Glomerular endothelial cell (primary cell): Measurements from ENCODE around the gene RNF157. TPM values are rescaled to one million over a fixed set of nuclear protein-coding genes. Genes with fewer than 3 reads are reported as not detected.

Experiments used
- DNase-seq: peaks from one replicate; pipeline ENCODE4 v3.0.0-alpha.2; 2011; ENCODE audit warnings: low read depth, low spot score; ENCODE audit errors: extremely low read depth
- total RNA-seq: library from RNA; depleted of rRNA; stranded (reverse); fragments of >200 nt; gene quantifications from 2 replicates; pipeline ENCODE4 v1.2.3, GENCODE V29; 2015

RNF157 gene
- total RNA-seq: 0.44 and 0.58 TPM in 2 replicates

GRCh38 chr17:76240461-76241203, at the start of gene RNF157:
TSS of gene RNF157 (minus strand) at chr17:76240493. CDS start at chr17:76240240, 253 bp downstream.
- no peak for DNase-seq

GRCh38 chr17:76281573-76282371, 41.5 kb upstream of the RNF157 start:
- no peak for DNase-seq

- no peak for DNase-seq
Measured at GRCh38 chr17:76280650-76281049, 40.4 kb upstream of the RNF157 start.

GRCh38 chr17:76279742-76280287, 39.5 kb upstream of the RNF157 start:
- no peak for DNase-seq

GRCh38 chr17:76278952-76279741, 38.9 kb upstream of the RNF157 start:
- DNase-seq: no peak

- no peak for DNase-seq
Measured at GRCh38 chr17:76278268-76278908, 38.1 kb upstream of the RNF157 start.

- DNase-seq: no peak
Measured at GRCh38 chr17:76277300-76278267, 37.3 kb upstream of the RNF157 start.

GRCh38 chr17:76276461-76277299, 36.4 kb upstream of the RNF157 start:
- no peak for DNase-seq

GRCh38 chr17:76276069-76276431, 35.8 kb upstream of the RNF157 start:
- DNase-seq: no peak

GRCh38 chr17:76275382-76276068, 35.2 kb upstream of the RNF157 start:
- DNase-seq: no peak

GRCh38 chr17:76274112-76274956, 34.0 kb upstream of the RNF157 start:
- no peak for DNase-seq

GRCh38 chr17:76273445-76274111, 33.3 kb upstream of the RNF157 start:
- DNase-seq: no peak

GRCh38 chr17:76272541-76273444, 32.5 kb upstream of the RNF157 start:
- no peak for DNase-seq

- no peak for DNase-seq
Measured at GRCh38 chr17:76271669-76272540, 31.6 kb upstream of the RNF157 start.
